ENCODE results near the gene CAMTA1.

DNA sequence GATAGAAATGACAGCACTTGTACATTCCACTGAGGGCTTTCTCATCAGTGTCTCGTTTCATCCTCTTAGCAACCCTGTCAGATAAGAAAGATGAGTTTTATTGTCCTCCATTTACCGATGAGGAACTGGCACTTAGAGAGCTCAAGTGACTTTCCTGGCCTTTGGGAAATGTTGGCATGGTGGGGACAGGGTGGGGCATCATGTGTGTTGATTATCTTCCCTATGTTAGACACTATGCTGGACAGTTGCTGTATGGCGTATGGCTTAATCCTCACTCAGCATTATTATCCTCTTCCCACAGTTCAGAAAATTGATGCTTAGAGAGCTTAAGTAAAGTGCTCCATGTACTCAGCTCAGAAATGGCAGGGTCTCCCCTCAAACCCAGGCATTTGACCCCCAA, 163.2 kb downstream of the CAMTA1 start:
- TF ChIP-seq, protein P1, sequence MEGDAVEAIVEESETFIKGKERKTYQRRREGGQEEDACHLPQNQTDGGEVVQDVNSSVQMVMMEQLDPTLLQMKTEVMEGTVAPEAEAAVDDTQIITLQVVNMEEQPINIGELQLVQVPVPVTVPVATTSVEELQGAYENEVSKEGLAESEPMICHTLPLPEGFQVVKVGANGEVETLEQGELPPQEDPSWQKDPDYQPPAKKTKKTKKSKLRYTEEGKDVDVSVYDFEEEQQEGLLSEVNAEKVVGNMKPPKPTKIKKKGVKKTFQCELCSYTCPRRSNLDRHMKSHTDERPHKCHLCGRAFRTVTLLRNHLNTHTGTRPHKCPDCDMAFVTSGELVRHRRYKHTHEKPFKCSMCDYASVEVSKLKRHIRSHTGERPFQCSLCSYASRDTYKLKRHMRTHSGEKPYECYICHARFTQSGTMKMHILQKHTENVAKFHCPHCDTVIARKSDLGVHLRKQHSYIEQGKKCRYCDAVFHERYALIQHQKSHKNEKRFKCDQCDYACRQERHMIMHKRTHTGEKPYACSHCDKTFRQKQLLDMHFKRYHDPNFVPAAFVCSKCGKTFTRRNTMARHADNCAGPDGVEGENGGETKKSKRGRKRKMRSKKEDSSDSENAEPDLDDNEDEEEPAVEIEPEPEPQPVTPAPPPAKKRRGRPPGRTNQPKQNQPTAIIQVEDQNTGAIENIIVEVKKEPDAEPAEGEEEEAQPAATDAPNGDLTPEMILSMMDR (IDR thresholded peaks at IDR 0.05; ENCODE audit: low read length): no peak
- TF ChIP-seq EZH2 (optimal IDR thresholded peaks at IDR 0.05; ENCODE audit: low read depth, low read length): no peak
- no peak for TF ChIP-seq EZH2phosphoT487 (IDR thresholded peaks at IDR 0.05; ENCODE audit: low read length)
